GM04504 (cell line): ENCODE measurements around the gene UVSSA.

Experiments
- DNase-seq: peaks from one replicate; pipeline ENCODE4 v3.0.0-alpha.2; 2012; ENCODE audit warnings: low read depth

UVSSA gene

GRCh38 chr4:1407657-1408333, 60.8 kb downstream of the UVSSA start:
- DNase-seq: no peak

- DNase-seq: no peak
Observed at GRCh38 chr4:1408418-1408817, 61.4 kb downstream of the UVSSA start.

GRCh38 chr4:1409079-1409478, 62.1 kb downstream of the UVSSA start:
- no peak for DNase-seq

GRCh38 chr4:1409491-1410425, 62.8 kb downstream of the UVSSA start:
- no peak for DNase-seq

- peak; percentile 3 for DNase-seq
Observed at GRCh38 chr4:1410491-1411325, 63.7 kb downstream of the UVSSA start.

GRCh38 chr4:1411436-1412375, 64.7 kb downstream of the UVSSA start:
- DNase-seq: no peak

- no peak for DNase-seq
Observed at GRCh38 chr4:1412376-1413203, 65.6 kb downstream of the UVSSA start.

- no peak for DNase-seq
Observed at GRCh38 chr4:1413204-1413663, 66.2 kb downstream of the UVSSA start.

- DNase-seq: no peak
Observed at GRCh38 chr4:1413687-1414479, 66.9 kb downstream of the UVSSA start.

GRCh38 chr4:1414831-1415680, 68.0 kb downstream of the UVSSA start:
- DNase-seq: no peak

- no peak for DNase-seq
Observed at GRCh38 chr4:1415681-1415981, 68.6 kb downstream of the UVSSA start.

GRCh38 chr4:1416051-1416947, 69.3 kb downstream of the UVSSA start:
- DNase-seq: no peak

GRCh38 chr4:1416948-1417260, 69.9 kb downstream of the UVSSA start:
- DNase-seq: no peak

GRCh38 chr4:1417522-1418390, 70.7 kb downstream of the UVSSA start:
- no peak for DNase-seq

- DNase-seq: no peak
Observed at GRCh38 chr4:1418494-1419285, 71.7 kb downstream of the UVSSA start.

- DNase-seq: no peak
Observed at GRCh38 chr4:1419708-1420107, 72.7 kb downstream of the UVSSA start.
